DND-41 (cell line): ENCODE measurements around the gene FMNL3.

Source experiments
- EZH2 ChIP-seq: IDR thresholded peaks from 3 replicates; pipeline ENCODE4 v1.6.1; 2012; ENCODE audit warnings: borderline replicate concordance, low read depth, mild to moderate bottlenecking, moderate library complexity, low read length, inconsistent platforms; ENCODE audit not compliant: severe bottlenecking
- TF ChIP-seq, protein P1 (sequence below): IDR thresholded peaks from 2 replicates; pipeline ENCODE4 v1.5.1; 2012; ENCODE audit warnings: borderline replicate concordance, low read length, moderate library complexity, mild to moderate bottlenecking; ENCODE audit not compliant: poor library complexity, severe bottlenecking; ENCODE audit errors: extremely low read depth

DNA sequence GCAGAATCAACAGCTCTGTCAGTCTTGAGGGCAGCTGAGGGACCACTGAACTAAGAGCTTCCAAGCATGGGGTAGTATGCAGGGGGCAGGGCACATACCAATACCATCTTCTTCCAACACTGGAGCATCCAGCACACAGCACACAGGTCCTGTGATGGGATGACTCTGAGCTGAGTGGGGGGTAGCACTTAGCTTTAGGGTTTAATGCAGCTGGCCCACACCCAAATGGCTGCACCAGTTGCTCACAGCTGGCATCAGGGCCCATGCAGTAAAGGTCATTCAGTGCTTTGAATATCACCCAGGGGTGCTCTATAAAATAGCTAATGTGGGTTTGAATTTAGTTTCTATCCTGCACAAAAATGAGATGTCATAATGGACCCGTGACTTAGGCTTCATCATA lies 103.5 kb downstream of the FMNL3 start:
- no peak for TF ChIP-seq EZH2
- TF ChIP-seq, protein P1, sequence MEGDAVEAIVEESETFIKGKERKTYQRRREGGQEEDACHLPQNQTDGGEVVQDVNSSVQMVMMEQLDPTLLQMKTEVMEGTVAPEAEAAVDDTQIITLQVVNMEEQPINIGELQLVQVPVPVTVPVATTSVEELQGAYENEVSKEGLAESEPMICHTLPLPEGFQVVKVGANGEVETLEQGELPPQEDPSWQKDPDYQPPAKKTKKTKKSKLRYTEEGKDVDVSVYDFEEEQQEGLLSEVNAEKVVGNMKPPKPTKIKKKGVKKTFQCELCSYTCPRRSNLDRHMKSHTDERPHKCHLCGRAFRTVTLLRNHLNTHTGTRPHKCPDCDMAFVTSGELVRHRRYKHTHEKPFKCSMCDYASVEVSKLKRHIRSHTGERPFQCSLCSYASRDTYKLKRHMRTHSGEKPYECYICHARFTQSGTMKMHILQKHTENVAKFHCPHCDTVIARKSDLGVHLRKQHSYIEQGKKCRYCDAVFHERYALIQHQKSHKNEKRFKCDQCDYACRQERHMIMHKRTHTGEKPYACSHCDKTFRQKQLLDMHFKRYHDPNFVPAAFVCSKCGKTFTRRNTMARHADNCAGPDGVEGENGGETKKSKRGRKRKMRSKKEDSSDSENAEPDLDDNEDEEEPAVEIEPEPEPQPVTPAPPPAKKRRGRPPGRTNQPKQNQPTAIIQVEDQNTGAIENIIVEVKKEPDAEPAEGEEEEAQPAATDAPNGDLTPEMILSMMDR = no peak
